ENCODE results near the gene LRFN2. TPM values are rescaled to one million over a fixed set of nuclear protein-coding genes. Genes with fewer than 3 reads are reported as not detected.

LRFN2 gene
- total and polyA plus RNA-seq, 4 donors, result under 0.01 to 0.01 TPM; not detected in 2

- H3K9ac ChIP-seq (ENCODE audit: low read depth in 1 of 2, low read length in 2 of 2), result no peak overlapping the region
- H3K4me3 ChIP-seq (ENCODE audit: low read depth in 1 of 3, low read length in 3 of 3), result no peak overlapping the region
- no peak for DNase-seq (ENCODE audit: low spot score)
- H3K27me3 ChIP-seq (ENCODE audit: control insufficient read depth in 4 of 4, insufficient read depth in 4 of 4, low read length in 3 of 4), result no peaks in the 10 kb centered on the region
- no peak overlapping the region for H3K27ac ChIP-seq (ENCODE audit: low read depth in 1 of 2, low read length in 2 of 2)
- 52% methylated on average over 3 of the region's 3 CpGs for WGBS
- no peak for TF ChIP-seq JUND (IDR thresholded peaks at IDR 0.05)
- no peak for TF ChIP-seq ATF3 (IDR thresholded peaks at IDR 0.05)
- TF ChIP-seq GABPA (IDR thresholded peaks at IDR 0.05 in 1 of 2, conservative IDR thresholded peaks at IDR 0.05 in 1 of 2), result no peak
- no peak for TF ChIP-seq HNF4A (conservative IDR thresholded peaks at IDR 0.05)
- TF ChIP-seq HNF4G (IDR thresholded peaks at IDR 0.05), result no peak
- TF ChIP-seq CTCF (IDR thresholded peaks at IDR 0.05; ENCODE audit: low read depth, low read length, missing input control), result no peak
- no peak for TF ChIP-seq FOXA2 (IDR thresholded peaks at IDR 0.05)
- TF ChIP-seq ZBTB33 (IDR thresholded peaks at IDR 0.05), result no peak
- TF ChIP-seq REST (IDR thresholded peaks at IDR 0.05), result no peak
- no peak for TF ChIP-seq FOXA1 (IDR thresholded peaks at IDR 0.05)
- TF ChIP-seq NR2F2 (IDR thresholded peaks at IDR 0.05), result no peak
- TF ChIP-seq YY1 (IDR thresholded peaks at IDR 0.05), result no peak
- no peak for TF ChIP-seq SP1 (IDR thresholded peaks at IDR 0.05)
- TF ChIP-seq RXRA (IDR thresholded peaks at IDR 0.05), result no peak
- no peak for TF ChIP-seq EGR1 (IDR thresholded peaks at IDR 0.05; ENCODE audit: low read depth in 2 of 2)
- no peak for TF ChIP-seq RAD21 (IDR thresholded peaks at IDR 0.05)
- no peak for TF ChIP-seq TAF1 (conservative IDR thresholded peaks at IDR 0.05)
- TF ChIP-seq MAX (IDR thresholded peaks at IDR 0.05), result no peak
- no peaks in the 10 kb centered on the region for H3K4me1 ChIP-seq (ENCODE audit: control insufficient read depth in 4 of 4, insufficient read depth in 4 of 4, low read length in 3 of 4)
- H3K36me3 ChIP-seq (ENCODE audit: control insufficient read depth in 4 of 4, insufficient read depth in 3 of 4, low read depth in 1 of 4, low read length in 3 of 4), result no peaks in the 10 kb centered on the region
- H3K9me3 ChIP-seq (ENCODE audit: control insufficient read depth in 4 of 4, low read length in 3 of 4), result peaks cover 0 to 3% (median under 1%) of the 10 kb centered on the region in 4 donors
Measured at GRCh38 chr6:40627316-40627715, 40.2 kb upstream of the LRFN2 start.
